Measurements from ENCODE around the gene NUMB.
"Not testable (repeated sequence)": the region's sequence is repeated elsewhere in the genome, so short reads cannot be mapped to it uniquely, and the experiment has no call there.

NUMB gene

DNA sequence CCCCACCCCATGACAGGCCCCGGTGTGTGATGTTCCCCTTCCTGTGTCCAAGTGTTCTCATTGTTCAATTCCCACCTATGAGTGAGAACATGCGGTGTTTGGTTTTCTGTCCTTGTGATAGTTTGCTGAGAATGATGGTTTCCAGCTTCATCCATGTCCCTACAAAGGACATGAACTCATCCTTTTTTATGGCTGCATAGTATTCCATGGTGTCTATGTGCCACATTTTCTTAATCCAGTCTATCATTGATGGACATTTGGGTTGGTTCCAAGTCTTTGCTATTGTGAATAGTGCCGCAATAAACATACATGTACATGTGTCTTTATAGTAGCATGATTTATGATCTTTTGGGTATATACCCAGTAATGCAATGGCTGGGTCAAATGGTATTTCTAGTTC lies 52.1 kb downstream of the NUMB start:
- not testable (repeated sequence) for DNase-seq

DNA sequence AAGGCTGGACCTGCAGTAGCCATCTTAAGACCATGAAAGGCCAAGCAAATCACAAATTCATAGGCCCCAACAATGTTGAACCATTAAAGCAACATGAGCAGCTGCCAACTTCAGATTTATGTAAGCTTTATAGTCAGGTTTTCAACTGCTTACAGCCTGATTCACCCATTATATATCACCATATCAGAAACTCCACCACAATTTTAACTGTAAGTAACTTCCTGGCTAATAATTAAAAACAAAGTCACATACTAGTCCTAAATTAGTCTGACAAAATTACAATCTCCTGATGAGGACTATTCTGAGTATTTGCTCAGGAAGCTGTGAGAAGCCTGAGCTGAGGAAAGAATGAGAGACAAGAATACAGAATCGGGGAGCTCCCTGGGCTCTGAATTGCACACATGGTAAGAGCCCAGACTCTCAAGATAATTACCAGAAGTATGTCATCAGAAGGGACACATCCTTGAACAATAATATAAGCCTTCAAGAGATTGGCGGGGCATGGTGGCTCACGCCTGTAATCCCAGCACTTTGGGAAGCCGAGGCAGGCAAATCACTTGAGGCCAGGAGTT lies 55.1 kb downstream of the NUMB start:
- no peak for DNase-seq

DNA sequence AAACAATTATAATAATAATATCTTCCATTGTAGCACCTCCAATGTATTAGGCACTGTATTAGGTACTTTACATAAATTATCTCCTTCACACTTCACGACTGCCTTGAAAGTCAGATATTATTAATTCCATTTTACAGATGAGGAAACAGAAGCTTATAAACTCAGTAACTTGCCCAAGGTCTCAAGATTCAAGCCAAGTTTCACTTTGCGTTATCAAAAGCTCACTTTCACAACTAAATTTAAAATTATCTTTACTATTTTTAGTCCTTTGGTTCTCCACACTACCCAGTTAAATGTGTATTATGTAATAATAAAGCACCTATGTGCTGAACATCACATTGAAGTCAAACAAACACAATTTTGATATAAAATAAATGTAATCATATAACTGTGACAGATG lies 55.8 kb downstream of the NUMB start:
- no peak for DNase-seq

DNA sequence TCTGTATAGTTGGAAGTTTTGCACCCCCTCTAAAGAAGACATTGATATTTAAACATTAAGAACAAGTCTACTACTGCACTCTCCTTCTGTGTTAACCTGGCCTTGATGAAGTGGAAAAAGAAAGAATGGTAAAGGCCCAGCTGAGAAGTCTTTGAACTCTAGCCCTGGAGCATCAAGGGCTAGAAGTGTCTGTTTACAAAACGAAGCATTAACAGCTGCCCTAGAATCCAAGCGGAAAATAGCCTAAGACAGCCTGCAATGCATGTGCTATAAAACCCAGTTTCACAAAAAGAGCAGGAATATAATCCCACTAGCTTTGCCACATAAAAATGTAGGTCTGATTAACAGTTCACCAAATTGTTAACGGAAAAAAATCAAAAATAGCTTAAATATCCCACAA lies 60.5 kb downstream of the NUMB start:
- no peak for DNase-seq

DNA sequence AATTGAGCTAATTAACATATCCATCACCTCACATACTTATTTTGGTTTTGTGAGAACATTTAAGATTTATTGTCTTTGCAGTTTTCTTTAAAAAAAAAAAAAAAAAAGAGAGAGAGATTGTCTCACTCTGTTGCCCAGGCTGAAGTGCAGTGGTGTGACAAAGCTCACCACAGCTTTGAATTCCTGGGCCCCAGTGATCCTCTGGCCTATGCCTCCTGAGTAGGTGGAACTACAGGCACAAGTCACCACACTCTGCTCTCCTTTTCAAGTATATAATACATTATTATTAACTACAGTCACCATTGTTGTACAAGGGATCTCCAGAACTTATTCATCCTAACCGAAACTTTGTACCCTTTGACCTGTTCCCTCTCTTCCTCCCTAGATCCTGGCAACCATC lies 64.0 kb downstream of the NUMB start:
- no peak for DNase-seq

DNA sequence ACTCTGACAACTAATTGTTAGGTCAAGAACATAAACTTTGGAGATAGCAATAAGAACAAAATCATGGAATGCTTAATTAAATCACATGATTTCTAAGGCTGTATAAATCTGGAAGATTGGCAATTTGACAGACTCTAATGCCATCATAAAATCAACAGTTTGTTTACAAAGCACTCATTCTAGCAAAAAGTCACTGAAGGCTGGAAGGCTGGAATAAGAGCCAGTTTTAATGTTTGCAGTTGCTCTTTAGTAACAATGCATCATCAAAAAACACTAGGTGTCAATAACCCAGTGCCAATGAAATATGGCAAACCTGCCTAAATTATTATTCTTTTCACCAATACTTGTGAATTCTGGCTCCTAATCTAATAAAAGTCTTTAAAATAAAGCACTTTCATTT lies 65.0 kb downstream of the NUMB start:
- no peak for DNase-seq

DNA sequence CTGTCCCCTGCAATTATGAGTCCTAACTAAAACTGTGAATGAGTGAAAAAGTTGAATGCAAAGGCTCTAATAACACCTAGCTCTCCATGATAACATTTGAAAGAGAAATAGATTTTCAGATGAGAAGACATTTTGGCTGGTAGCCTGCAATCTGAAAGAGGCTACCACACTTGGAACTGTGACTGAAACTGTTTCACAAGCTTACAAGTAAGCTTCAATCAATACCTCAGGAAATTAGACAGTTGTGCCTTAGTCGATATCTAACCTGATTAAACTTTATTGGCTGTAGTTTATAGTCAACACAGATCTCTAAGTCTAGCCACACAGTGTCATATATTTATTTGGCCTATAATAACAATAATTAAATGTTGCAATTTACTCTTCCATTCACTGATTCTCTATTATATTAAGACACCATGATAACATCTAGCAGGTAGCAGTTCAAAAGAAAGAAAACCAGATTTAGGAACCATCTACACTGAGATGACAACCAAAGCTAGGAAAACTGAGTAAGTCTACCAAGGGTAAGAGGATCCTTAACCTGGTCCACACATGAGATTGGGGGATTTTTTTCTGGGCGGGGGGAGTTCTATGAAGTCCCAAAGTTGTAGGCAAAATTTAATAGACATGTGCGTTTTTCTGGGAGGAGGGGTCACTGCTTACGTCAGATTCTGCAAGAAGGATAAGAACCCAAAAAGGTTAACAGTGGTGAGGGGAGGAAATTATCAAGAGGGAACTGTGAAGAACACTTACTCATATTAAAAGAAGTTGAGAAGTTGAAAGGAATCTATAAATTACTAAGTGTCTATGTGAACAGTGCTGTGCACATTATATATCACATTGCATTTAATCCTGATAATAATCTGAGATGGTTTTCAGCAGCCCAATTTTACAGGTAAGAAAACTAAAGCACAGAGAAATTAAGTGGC lies 65.8 kb downstream of the NUMB start:
- no peak for DNase-seq

DNA sequence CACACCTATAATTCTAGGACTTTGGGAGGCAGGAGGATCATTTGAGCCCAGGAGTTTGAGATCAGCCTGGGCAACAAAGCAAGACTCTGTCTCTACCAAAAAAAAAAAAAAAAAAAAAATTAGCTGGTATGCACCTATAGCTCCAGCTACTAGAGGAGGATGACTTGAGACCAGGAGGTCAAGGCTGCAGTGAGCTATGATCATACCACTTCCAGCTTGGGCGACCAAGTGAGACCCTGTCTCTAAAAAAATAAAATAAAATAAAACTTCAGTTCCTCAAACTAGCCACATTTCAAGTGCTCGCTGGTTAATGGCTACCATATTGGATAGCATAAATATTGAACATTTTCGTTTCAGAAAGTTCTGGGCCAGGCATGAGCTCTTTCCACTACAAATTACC lies 70.5 kb downstream of the NUMB start:
- DNase-seq, result not testable (repeated sequence)

DNA sequence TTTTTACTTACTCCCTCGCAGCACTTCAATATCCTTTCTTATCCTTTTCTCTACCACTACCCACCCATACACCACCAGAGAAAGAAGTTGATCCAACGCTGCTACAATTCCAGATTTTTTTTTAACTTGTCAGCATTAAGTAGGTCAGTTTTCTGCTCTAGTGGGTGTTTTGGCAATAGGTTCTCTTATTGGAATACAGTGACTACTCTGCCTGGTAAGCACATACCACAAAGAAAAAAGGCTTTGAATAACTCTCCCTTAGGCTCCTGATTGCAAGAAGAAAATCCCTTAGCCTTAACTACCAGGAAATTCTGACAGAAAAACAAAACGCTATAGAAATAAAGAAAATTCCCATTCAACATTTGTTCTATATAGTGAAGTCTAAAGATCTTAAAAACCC lies 72.0 kb downstream of the NUMB start:
- no peak for DNase-seq

DNA sequence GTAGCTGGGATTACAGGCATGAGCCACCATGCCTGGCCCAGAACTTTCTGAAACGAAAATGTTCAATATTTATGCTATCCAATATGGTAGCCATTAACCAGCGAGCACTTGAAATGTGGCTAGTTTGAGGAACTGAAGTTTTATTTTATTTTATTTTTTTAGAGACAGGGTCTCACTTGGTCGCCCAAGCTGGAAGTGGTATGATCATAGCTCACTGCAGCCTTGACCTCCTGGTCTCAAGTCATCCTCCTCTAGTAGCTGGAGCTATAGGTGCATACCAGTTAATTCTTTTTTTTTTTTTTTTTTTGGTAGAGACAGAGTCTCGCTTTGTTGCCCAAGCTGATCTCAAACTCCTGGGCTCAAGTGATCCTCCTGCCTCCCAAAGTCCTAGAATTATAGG lies 73.3 kb downstream of the NUMB start:
- not testable (repeated sequence) for DNase-seq

DNA sequence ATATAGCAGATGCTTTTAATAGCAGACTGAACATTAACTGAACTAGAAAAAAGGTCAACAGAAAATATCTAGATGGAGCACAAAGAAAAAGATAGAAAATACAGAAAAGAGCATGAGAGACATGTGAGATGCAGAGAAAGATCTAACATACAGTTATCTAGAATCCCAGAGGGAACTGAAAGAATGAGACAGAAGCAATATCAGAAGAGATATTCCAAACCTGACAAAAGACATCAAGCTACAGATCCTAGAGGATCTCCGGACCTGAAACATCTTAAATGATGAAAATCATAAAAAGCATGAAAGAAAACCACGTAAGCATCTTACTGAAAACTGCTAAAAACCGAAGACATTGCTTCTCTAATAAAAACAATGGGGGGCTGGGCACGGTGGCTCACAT lies 75.0 kb downstream of the NUMB start:
- DNase-seq, result no peak

DNA sequence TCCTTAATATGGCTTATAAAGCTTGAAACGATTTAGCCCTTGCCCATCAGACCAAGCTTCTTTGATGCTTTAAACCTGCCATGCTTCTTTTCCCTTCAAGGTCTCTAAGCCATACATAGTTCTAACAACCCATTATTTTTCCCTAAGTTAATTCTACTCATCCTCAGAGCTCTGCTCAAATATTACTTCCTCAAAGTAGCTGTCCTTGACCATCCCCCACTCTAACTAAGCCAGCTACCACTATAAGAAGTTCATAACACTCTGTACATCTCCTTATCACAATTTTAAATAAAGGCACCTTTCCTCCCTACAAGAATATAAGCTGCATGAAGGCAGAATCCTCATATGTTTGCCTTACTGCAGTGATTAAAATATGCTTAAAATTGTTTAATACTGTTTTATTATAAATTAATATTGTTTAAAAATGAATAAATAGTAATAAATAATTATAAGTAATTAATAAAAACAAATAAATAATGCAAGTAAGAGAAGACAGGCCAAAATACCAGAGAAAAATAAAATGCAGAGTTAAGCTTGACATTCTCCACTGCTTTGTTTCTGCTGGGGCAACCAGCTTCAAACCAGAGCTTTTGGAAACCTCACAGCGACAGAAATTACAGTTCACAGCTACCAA lies 76.8 kb downstream of the NUMB start:
- no peak for DNase-seq

DNA sequence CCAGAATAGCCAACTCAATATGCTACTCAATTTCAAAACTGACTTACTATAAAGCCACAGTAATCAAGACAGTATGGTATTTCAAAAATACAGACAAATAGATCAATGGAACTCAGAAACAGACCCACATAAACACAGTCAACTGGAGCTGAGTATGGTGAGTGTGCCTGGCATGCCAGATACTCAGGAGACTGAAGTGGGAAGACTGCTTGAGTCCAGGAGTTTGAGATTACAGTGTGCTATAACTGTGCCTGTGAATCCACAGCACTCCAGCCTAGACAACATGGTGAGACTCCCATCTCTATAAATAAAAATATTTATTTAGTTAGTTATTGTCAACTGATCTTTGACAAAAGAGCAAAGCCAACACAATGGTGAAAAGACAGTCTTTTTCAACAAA lies 81.8 kb downstream of the NUMB start:
- no peak for DNase-seq

DNA sequence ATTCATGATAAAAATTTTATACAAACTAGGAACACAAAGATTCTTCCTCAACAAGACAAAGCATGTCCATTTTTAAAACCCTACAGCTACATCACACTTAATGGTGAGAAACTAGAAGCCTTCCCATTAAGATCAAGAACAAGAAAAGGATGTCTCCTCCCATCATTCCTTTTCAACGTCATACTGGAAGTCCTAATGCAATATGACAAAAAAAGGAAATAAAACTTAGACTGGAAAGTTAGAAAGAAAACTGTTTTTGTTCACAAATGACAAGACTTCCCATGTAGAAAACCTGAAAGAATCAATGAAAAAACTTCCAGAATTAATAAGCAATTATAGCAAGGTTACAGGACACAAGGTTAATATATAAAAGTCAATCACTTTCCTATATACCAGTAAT lies 82.5 kb downstream of the NUMB start:
- DNase-seq, result no peak

DNA sequence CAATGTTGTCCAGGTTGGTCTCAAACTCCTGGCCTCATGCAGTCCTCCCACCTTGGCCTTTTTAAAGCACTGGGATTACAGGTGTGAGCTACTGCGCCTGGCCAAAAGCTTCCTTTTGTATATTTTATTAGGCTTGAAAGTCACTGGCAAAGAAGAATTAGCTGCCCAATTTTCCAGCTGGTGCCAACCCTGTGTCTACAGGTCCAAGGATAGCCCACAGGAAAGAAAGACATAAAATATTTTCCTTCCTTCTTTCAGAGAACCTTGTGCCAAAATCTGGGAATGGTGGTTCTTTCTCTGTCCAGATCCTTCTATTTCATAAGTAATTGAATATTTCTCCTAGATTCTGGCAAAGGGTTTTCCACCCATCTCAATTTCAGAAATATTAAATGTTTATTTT lies 84.1 kb downstream of the NUMB start:
- DNase-seq, result no peak

DNA sequence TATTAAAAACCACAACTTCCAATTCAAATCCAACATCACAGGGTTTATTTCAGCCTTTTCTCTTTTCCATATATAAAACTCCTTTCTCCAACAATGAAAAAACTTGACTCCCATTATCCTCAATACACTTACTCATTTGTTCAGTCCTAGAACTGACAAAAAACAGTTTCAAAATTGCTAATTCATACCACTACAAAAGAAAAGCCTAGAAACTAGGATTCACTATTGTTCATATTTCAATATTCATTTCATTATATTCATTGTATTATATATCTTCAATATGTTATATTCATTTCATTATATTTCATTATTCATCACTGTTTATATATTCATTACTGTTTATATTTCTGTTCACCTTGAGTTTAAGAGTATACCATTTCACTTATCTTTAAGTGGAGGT lies 85.8 kb downstream of the NUMB start:
- no peak for DNase-seq

DNA sequence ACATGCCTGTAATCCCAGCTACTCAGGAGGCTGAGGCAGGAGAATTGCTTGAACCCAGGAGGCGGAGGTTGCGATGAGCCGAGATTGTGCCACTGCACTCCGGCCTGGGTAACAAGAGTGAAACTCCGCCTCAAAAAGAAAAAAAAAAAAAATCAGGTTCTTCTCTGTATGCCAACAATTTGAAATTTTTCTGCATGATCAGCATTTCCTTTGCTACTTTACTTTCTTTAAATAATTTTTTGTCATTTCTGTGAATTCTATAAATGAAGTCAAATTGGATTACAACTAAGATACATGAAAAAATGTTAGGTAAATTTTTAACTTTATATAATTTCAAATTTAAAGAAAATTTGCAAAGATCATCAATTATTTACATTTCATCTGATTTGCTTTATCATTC lies 87.8 kb downstream of the NUMB start:
- DNase-seq, result no peak

DNA sequence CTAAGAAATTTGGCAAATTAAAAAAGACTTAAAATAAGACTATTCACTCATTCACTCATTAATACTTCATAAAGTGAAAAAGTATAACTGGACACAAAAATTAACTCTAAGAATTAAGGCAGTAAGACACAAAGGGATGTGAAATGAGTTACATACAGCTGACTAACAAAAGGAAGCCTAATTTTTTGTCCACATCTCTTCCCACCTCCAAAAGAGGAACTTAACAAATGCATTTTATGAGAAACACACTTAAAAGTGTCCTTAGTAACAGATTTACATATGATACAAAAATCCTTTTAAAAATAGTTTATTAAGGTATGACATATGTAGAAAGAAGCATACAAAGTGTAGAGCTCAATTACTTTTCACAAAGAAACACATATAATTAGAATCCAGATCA lies 88.9 kb downstream of the NUMB start:
- no peak for DNase-seq

DNA sequence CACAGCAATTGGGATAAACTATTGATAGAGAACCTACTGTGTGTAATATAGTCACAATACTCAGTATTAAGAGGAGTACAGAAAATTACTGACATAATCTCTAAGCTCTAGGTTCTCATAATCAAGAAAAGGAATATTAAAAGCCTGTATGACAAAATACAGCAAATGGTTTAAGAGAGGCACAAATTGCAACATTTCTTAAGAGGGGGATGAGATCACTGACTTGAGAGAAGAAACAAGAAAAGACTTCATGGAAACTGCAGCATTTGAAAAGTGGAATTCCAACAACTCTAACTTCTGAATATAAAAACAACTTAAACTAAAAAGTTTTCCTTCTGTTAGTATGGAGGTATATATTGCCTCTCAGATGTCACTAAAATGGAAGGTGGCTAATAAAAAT lies 89.7 kb downstream of the NUMB start:
- no peak for DNase-seq

DNA sequence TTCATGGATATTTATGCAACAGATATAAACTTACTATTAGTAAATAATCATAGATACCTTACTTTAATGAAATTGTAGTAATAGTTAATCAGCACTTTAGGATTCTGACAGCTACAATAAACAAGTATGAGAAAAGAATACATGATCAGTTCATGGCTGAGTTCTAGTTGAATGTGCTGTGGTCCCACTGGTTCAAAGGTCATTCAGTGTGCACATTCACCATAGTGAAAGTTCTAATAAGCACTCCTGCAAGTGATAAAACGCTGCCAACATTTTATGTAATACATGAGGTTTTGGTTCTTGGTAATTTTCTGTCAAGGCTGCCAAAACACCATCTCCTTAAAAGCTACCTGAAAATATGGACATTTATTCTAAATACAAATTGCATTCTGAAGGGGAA lies 92.6 kb downstream of the NUMB start:
- no peak for DNase-seq

DNA sequence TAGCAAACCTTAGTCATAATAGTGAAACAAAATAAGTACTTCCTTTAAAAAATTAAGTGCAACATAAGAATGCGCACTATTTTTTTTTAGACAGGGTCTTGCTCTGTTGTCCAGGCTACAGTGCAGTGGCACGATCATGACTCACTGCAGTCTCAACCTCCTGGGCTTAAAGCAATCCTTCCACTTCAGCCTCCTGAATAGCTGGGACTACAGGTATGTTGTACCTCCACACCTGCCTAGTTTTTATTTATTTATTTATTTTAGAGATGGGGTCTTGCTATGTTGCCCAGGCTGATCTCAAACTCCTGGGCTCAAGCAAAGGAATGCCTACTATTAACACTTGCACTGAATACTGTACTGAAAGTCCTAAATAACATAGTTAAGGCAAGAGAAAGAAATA lies 93.8 kb downstream of the NUMB start:
- DNase-seq, result no peak

DNA sequence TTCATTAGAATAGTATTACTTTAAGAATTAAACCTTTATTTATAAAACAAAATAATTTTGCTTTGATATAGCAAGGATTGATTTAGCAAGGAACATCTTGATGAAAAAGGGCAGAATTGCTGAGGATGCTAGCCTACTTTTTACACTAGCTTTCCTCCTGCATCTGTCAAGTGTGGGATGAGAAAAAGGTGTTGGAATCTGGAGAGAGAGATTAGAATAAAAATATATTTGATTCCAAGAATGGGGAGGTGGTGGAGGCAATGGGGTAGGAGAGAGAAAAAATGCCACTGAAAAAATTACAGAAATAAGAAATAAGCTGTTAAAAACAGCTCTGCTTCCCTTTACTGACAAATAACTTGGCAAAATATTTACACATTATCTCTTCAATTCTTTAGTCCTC lies 98.9 kb downstream of the NUMB start:
- no peak for DNase-seq

DNA sequence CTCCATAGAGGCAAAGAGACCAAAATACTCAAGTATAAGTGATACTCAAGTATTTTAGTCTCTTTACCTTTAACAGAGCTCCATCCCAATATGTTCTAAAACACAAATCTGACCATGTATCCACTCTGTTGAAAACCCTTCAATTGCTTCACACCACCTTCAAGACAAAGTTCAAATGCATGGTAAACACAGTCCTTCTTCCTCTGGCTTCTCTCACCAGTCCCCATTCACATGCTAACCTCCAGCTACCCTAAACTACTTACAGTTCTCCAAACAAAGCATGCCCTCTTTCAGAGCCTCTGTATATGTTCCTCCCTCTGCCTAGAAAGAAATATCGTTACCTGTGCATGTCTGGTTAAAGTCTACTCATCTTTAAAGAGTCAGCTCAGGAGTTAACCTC lies 100.2 kb downstream of the NUMB start:
- DNase-seq, result no peak

DNA sequence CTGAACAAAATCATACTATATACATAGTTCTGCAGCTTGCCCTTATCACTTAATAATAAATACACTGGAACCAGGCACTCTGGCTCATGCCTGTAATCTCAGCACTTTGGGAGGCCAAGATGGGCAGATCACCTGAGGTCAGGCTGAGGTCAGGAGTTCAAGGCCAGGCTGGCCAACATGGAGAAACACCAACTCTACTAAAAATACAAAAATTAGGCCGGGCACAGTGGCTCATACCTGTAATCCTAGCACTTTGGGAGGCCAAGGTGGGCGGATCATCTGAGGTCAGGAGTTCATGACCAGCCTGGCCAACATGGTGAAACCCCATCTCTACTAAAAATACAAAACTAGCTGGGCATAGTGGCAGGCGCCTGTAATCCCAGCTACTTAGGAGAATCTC lies 109.3 kb downstream of the NUMB start:
- not testable (repeated sequence) for DNase-seq

Measured in activated T-cell treated with anti-CD3 and anti-CD28 coated beads for 4 hours (primary cell).